Measurements from ENCODE around the gene AGPAT4.

The AGPAT4 gene

DNA sequence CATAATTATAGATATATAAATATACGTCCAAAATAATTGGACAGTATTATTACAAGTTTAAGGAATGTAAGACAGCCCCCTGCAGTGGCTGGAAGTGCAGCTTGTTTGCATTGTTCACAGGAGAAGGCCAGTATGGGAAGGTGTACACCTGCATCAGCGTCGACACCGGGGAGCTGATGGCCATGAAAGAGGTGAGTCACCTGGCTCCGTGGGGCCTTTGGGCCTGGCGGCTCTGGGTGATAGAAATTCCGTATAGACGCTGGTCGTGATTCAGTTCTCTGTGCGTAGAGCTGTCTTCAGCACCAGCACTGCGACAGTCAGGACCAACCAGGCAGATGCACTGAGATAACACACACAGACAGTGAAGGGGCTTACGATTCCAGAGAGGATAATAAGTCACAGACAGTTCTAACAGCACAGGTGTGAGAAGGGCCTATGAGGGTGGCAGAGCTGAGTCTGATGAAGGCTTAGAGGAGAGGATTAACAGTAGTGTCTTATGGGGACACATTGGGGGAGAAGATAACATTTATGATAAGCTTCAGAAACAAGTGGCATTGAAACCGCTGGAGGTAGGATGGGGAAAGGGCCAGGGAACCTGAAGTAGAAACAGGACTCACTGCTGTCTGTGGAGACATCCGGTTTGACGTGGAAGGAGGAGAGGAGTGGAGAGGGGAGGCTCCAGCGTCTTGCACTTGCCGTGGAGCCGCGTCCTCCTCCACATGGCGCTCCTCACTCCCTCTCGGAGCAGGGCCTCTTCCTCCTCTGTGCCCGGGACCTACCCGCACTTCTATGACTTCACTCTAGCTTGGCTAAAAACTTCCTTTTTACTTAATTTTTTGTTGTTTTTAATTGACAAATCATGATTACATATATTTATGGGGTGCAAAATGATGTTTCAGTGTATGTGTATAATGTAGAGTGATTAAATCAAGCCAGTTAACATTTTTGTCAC is 165.8 kb downstream of the AGPAT4 start:
- DNase-seq: no peak

GRCh38 chr6:161105408-161105807 is 168.5 kb downstream of the AGPAT4 start:
- DNase-seq: no peak

DNA sequence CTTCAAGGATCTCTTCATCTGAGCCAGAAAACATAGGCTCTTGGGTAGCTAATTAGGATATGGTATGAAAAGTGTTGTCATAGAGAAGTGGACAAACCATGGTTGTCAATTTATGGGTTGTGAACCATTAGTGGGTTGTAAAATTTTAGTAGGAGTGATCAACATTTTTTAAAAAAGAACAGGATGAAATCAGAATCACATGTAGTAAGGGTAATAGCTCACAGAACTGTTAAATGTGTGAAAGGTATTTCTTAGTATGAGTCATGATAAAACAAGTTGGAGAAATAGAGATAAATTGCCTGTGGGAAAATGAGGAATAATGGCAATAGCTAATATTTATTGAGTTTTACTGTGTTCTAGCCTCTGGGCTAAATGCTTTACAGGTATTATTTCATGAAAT is 168.9 kb downstream of the AGPAT4 start:
- no peak for DNase-seq

- DNase-seq: no peak
Observed at GRCh38 chr6:161103475-161103874, 170.4 kb downstream of the AGPAT4 start.

DNA sequence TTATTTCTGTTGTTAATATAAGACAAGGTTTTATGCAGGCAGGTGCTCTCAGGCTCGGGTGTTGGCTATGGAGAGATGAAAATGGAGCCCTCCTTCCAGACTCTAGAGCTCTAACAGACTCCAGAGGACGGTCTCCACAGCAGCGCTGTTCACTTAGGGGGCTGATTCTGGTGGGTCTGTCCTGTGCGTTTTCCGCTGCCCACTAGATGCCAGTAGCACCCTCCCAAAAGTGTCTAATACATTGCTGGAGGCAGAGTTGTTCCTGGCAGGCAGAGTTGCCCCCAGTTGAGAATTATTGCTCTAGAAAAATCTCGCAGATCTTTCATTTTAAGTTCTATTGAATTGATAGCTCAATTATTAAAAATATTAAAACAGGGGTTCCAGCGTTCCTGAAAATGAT is 172.3 kb downstream of the AGPAT4 start:
- no peak for DNase-seq

GRCh38 chr6:161100072-161100471 is 173.8 kb downstream of the AGPAT4 start:
- DNase-seq: no peak

DNA sequence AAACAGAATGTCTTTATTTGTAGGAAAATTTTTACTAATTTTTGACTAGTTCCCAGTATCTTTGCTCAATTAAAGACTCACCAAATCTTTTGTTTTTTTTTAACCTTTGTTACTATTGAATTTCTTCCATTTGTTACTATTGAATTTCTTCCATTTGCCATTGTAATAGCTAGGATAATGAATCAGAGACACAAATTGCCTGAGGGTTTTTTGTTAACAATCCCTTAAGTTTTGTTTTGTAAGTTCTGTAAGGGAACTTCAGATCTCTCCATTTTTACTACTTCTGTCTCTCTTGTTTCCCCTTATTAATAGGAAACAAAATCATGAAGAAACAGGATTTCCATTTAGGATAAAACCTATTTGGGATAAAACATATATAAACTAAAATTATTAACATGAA is 177.9 kb downstream of the AGPAT4 start:
- DNase-seq: no peak

GRCh38 chr6:161094955-161095354 is 178.9 kb downstream of the AGPAT4 start:
- no peak for DNase-seq

- DNase-seq: no peak
Observed at GRCh38 chr6:161091972-161092701, 181.7 kb downstream of the AGPAT4 start.

DNA sequence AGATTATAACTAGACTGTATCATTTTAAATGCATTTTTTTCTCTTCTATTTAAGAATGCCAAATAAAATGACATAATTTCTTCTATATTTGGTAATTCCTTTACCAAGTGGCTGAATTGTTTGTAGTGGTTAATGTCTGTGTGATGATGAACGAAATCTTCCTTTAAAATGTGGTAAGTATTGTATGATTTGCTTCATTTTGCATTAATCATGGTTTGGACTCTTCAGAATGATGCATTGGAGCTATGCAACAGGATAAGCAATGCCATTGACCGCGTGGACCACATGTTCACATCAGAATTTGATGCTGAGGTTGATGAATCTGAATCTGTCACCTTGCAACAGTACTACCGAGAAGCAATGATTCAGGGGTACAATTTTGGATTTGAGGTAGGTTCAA is 182.7 kb downstream of the AGPAT4 start:
- no peak for DNase-seq

DNA sequence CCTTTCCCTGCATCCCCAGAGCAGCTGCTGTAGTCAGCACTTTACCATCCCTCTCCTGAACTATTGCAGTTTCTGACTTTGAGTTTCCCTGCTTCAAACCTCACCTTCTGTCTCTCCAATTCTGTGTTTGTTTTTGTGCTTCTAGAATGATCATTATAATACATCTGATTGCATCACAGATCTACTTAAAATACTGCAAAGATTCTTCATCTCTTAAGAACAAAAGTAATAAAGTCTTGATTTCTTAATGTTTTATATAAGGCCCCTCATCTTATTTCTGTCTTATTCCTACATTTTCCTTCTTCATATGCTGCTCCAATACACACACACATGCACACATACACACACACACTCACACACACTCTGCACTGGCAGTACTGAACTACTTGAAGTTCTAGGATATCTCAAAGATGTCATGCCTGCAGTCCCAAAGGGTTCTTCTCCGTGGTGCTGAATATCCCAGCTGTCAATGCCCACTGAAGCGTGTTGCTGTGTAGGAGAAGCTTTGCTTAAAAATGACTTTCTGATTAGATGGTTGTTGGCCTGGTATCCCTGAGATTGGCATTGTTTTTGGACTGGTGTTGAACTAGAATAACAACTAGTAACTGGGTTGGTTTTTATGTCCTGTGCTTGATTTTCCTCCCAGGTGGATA is 185.1 kb downstream of the AGPAT4 start:
- DNase-seq: no peak

DNA sequence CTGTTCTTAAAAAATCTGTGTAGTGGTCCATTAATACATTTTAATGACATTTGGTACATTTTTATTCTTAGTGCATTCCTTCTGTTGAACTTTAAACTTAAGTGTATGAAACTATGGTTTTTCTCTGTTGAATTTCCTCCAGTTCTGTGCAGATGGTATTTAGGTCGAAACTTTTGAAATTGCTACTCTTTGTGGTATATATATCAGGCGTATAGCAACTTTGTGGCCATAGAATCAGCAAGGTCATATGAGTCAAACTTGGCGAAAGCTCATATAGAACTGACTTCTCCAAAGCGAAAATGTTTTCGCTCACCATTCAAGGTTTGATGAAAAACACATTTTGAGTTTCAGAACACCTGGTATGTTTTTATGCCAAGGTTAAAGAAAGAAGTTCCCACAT is 188.6 kb downstream of the AGPAT4 start:
- DNase-seq: no peak

- no peak for DNase-seq
Observed at GRCh38 chr6:161082215-161082614, 191.6 kb downstream of the AGPAT4 start.

DNA sequence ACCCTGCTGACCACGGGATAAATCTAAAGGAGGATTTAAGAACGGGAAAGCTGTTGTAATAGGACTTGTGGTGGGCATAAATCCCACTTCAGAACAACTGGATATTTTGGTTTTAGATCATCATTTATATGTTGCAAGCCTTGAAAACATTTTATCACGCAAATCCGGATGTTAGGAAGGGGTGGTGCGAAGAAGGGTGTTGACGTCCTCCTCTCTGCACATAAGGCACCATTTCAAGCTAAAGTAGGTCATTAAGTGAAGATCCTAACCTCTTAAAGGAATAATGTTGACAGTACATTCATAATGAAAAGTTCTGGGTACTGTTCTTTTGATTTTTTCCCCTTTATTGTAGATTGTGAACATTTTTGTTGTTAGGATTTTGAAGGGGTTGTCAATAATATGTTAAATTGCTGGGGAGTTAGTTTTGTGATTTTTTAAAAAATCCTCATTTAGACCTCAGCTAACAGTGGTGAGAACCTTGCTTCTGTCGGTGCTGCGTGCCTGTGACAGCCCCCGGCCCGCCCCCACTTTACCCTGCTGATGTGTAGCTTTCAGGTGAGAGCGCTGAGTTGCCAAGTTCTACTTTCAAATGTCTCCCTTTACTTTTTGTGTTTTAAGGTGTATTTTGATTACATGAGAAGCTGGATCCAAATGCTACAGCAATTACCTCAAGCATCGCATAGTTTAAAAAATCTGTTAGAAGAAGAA is 193.4 kb downstream of the AGPAT4 start:
- DNase-seq: peak; percentile 4 to 42

All from CD4-positive, alpha-beta T cell treated with Interleukin-1 beta for 1 hour (primary cell).